Suprapubic skin (tissue), 4 donors: ENCODE measurements around the gene OSMR.

Source experiments
- CTCF ChIP-seq, 2 donors: fragments of 200-600 bp in 1 of 2; fragments of 450-650 bp in 1 of 2; sonication (generic) in 1 of 2; IDR thresholded peaks; one replicate each; pipeline ENCODE4 v1.5.1; 2016 to 2019; ENCODE audit warnings: antibody characterized with exemption in 2 of 2, mild to moderate bottlenecking in 1 of 2, moderate library complexity in 1 of 2
- EP300 ChIP-seq: sonication (generic); formaldehyde crosslinking; IDR thresholded peaks from one replicate; pipeline ENCODE4 v1.6.1; 2017; ENCODE audit warnings: antibody characterized with exemption
- POLR2A ChIP-seq, 2 donors: fragments of 450-650 bp; IDR thresholded peaks; one replicate each; pipeline ENCODE4 v1.6.1; 2017; ENCODE audit warnings: antibody characterized with exemption in 2 of 2, mild to moderate bottlenecking in 2 of 2, moderate library complexity in 2 of 2
- POLR2AphosphoS5 ChIP-seq, 3 donors: sonication (generic); formaldehyde crosslinking; IDR thresholded peaks; one replicate each; pipeline ENCODE4 v1.6.1; 2017; ENCODE audit warnings: antibody characterized with exemption in 3 of 3

DNA sequence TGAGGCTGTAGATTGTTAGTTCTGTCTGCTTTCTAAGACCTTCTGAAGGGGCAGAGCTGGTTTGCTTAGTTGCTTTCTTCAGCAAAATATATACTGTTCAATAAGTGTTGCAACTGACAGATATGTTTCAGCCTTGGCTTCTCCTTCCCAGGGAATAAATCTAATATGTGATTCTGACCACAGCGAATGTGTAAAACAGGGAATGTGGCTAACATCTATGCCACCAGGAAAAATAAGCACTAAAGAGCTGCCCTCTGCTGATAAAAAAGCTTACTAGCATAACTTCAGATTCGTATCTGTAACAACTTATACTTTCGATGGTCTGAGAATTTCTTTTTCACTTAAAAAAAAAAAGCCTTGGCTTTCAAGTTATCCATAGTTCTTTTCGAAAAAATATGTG lies 13.0 kb upstream of the OSMR start:
- TF ChIP-seq POLR2AphosphoS5 (IDR thresholded peaks at IDR 0.05) = no peak
- TF ChIP-seq CTCF (IDR thresholded peaks at IDR 0.05) = no peak
- no peak for TF ChIP-seq EP300
- TF ChIP-seq POLR2A (IDR thresholded peaks at IDR 0.05) = no peak
